Sigmoid colon (tissue), 4 donors: ENCODE data around the gene DNAH14.

Source experiments
- EP300 ChIP-seq, 4 donors: sonication (generic); formaldehyde crosslinking; IDR thresholded peaks; one replicate each; pipeline ENCODE4 v1.6.1; 2017; ENCODE audit warnings: antibody characterized with exemption in 4 of 4
- POLR2A ChIP-seq, 2 donors: fragments of 450-650 bp; IDR thresholded peaks; one replicate each; pipeline ENCODE4 v1.6.1; 2016; ENCODE audit warnings: antibody characterized with exemption in 2 of 2, mild to moderate bottlenecking in 2 of 2, moderate library complexity in 2 of 2
- POLR2AphosphoS5 ChIP-seq, 4 donors: sonication (generic); formaldehyde crosslinking; IDR thresholded peaks; one replicate each; pipeline ENCODE4 v1.6.1; 2017; ENCODE audit warnings: antibody characterized with exemption in 4 of 4
- TF ChIP-seq, protein P1 (sequence below), 4 experiments: fragments of 450-650 bp in 3 of 4; fragments of 200-600 bp in 1 of 4; IDR thresholded peaks; one replicate each; pipeline ENCODE4 v1.5.1; 2016 to 2019; ENCODE audit warnings: antibody characterized with exemption in 4 of 4, mild to moderate bottlenecking in 3 of 4, moderate library complexity in 2 of 4

DNA sequence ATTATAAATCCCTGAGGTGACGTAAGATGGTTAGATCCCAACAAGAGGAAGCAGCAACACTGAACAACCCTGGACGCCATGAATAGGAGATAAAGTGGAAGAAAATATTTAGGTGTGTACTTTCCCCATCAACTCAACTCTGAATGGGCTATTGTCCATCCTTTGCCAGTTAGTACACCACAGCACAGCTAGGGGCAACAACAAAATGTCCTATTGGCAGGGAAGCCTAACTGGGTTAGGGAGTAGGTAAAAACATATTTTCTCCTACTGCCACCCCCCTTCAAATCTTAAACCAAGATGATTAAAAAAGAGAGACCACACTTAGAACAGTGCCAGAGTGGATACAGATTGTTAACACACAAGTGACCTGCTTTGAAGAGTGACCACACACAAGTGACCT is 278.3 kb downstream of the DNAH14 start:
- no peak for TF ChIP-seq EP300 (IDR thresholded peaks at IDR 0.05)
- TF ChIP-seq, protein P1, sequence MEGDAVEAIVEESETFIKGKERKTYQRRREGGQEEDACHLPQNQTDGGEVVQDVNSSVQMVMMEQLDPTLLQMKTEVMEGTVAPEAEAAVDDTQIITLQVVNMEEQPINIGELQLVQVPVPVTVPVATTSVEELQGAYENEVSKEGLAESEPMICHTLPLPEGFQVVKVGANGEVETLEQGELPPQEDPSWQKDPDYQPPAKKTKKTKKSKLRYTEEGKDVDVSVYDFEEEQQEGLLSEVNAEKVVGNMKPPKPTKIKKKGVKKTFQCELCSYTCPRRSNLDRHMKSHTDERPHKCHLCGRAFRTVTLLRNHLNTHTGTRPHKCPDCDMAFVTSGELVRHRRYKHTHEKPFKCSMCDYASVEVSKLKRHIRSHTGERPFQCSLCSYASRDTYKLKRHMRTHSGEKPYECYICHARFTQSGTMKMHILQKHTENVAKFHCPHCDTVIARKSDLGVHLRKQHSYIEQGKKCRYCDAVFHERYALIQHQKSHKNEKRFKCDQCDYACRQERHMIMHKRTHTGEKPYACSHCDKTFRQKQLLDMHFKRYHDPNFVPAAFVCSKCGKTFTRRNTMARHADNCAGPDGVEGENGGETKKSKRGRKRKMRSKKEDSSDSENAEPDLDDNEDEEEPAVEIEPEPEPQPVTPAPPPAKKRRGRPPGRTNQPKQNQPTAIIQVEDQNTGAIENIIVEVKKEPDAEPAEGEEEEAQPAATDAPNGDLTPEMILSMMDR (IDR thresholded peaks at IDR 0.05), result no peak
- TF ChIP-seq POLR2A (IDR thresholded peaks at IDR 0.05), result no peak
- no peak for TF ChIP-seq POLR2AphosphoS5 (IDR thresholded peaks at IDR 0.05)
